GM06990 (cell line): ENCODE results near the gene NDST1.

ENCODE experiments used
- DNase-seq: peaks from one replicate; pipeline ENCODE4 v3.0.0-alpha.2; 2011; ENCODE audit not compliant: insufficient read length; ENCODE audit errors: extremely low read depth
- H3K27me3 ChIP-seq: replicated peaks from 2 replicates; pipeline ENCODE4 v1.6.0; 2011; ENCODE audit warnings: low read length; ENCODE audit not compliant: control insufficient read depth, insufficient read depth
- H3K36me3 ChIP-seq: 2 replicates; pipeline ENCODE4 v1.5.1; 2011; ENCODE audit warnings: low read length; ENCODE audit not compliant: control insufficient read depth, insufficient read depth
- H3K4me3 ChIP-seq: replicated peaks from 2 replicates; pipeline ENCODE4 v1.5.1; 2011; ENCODE audit warnings: low read depth, mild to moderate bottlenecking, control low read depth, low read length
- TF ChIP-seq, protein P1 (sequence below): IDR thresholded peaks from 2 replicates; pipeline ENCODE4 v1.5.1; 2011; ENCODE audit warnings: low read length, control low read depth, mild to moderate bottlenecking, inconsistent platforms; ENCODE audit not compliant: insufficient read depth, poor library complexity, severe bottlenecking

Gene NDST1

DNA sequence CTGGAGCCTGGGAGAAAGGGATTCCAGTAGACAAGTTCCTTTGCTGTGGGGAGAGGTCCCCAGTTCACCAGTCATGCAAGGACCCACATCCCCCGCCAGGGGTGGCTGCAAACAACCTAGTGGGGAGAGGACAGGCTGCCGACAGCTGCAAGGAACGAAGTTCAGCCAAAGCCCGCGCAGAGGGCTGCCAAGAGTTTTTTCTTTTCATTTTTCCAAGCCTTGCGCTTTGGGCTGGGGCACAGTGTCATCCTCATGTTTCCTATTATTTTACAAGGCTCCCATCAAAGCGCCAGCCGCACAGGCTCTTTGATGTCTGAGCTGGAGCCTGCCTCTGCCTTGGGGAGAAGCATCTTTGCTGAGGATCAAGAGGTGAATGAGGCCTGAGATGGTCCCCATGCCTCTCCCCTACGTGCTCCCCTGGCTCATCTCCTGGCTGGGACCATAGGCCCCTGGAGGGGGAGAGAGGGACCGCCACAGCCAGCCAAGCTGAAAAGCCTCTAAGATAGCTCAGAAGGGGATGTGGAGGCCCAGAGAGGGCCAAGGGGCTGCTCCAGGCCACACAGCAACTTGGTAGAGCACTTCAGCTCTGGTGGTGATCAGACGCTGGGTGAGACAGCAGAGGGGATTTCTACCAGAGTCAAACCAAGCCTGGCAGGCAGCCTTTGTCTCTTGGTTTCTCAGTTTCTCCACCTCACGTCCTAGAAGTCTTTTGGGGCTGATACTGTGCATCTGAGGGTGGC, 82.1 kb downstream of the NDST1 start:
- TF ChIP-seq, protein P1, sequence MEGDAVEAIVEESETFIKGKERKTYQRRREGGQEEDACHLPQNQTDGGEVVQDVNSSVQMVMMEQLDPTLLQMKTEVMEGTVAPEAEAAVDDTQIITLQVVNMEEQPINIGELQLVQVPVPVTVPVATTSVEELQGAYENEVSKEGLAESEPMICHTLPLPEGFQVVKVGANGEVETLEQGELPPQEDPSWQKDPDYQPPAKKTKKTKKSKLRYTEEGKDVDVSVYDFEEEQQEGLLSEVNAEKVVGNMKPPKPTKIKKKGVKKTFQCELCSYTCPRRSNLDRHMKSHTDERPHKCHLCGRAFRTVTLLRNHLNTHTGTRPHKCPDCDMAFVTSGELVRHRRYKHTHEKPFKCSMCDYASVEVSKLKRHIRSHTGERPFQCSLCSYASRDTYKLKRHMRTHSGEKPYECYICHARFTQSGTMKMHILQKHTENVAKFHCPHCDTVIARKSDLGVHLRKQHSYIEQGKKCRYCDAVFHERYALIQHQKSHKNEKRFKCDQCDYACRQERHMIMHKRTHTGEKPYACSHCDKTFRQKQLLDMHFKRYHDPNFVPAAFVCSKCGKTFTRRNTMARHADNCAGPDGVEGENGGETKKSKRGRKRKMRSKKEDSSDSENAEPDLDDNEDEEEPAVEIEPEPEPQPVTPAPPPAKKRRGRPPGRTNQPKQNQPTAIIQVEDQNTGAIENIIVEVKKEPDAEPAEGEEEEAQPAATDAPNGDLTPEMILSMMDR: peak; percentile 15
- Histone ChIP-seq H3K4me3 (no peak overlapping the region), H3K36me3 (no peaks in the 10 kb centered on the region), H3K27me3 (no peaks in the 10 kb centered on the region; the same call in 1 of the 2 replicates)
- no peak for DNase-seq

DNA sequence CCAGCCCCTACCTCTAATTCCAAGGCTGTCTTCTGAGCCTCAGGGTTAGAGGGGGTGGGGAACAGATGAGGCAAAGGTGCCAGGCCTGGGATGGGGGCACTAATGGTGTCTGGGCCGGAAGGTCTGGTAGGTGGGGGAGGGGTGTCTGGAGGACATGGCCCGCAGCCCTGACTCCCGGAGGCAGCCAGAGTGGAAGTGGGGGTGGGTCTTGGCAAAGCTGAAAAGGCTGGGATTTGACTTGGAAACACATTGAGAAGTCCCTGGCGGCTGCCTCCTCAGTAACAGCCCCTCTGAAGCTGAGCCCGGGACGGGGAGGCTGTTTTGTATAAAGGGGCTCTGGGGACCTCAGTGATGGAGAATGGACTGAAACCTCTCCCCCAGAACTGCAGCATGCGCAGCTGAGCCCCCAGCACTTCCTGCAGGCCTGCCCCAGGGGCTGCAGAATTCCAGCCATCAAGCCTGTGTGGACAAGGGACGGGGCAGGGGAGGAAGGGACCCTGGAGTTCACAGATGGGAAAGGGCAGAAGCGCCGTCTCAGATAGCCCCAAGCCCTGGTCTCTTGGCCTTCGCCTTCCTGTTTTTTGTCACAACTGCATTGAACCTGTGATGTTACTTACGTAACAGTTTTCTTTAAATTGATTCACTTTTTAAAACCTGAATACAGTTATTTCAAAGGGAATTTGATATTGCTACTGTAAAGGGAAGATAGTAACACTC, 83.2 kb downstream of the NDST1 start:
- H3K27me3 ChIP-seq: no peaks in the 10 kb centered on the region; the same call in 1 of the 2 replicates
- no peaks in the 10 kb centered on the region for H3K36me3 ChIP-seq
- H3K4me3 ChIP-seq: no peak overlapping the region
- no peak for DNase-seq
- TF ChIP-seq, protein P1: no peak

DNA sequence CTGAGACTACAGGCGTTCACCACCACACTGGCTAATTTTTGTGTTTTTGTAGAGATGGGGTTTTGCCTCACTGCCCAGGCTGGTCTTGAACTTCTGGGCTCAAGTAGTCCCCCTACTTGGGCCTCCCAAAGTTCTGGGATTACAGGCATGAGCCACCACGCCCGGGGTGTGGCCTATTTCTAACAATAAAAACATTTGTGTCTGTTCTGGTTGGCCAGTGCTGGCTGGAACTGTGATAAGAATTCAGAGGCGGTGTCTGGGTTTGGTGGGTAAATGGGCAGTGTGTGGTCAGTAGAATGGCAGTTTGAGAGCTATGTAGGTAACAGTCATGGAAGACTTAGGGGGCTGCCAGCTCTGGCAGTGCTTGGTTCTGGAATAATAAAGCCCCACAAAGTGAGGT, 85.7 kb downstream of the NDST1 start:
- no peak for DNase-seq
- Histone ChIP-seq H3K27me3 (no peaks in the 10 kb centered on the region; the same call in 1 of the 2 replicates), H3K36me3 (no peaks in the 10 kb centered on the region), H3K4me3 (no peak overlapping the region)
- TF ChIP-seq, protein P1: no peak

DNA sequence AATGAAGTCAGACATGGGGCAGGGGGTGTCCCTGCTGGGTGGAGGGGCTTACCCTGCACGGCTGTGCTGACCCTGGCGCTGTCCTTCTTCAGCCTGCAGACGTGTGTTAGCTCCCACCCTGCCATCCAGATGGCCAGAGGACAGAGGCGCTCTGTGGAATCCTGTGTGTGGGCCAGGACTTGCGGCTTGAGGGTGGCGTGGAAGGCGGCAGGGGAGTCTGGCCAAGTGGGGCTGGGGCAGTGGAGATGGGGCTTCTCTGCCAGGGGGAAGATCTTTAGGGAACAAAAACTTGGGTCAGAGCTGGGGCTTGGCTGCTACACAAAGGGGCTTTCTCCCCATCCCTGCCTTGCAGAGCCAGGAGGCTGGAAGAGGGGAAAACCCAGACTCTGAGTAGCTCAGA, 86.1 kb downstream of the NDST1 start:
- no peaks in the 10 kb centered on the region for H3K36me3 ChIP-seq
- DNase-seq: no peak
- H3K27me3 ChIP-seq: no peaks in the 10 kb centered on the region; the same call in 1 of the 2 replicates
- TF ChIP-seq, protein P1: no peak
- H3K4me3 ChIP-seq: no peak overlapping the region

DNA sequence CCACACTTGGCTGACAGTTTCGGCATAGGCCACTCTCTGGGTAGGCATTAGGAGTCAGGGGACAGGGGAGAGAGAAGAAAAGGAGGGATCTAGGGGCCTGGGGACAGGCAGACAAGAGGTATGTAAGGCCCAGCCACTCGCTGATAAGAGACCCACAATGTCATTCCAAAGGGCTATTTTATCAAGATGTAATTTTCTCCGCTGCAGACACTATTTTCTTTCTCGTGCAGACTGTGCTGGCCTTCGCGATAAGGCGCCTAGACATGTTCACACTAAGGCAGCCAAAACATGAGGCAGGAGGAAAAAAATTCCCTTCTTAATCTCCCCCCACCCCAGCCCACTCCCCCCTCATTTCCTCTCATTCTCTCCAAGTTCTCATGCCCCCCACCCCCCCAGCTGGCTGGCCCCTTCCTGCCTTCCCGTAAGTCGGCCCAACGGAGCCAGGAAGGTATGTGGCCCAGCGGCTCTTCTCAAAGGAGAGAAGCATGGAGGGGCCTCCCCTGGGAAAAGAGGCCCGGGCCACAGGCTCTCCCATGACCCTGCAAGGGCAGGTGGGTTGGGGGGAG, 87.6 kb downstream of the NDST1 start:
- TF ChIP-seq, protein P1: no peak
- H3K27me3 ChIP-seq: no peaks in the 10 kb centered on the region; the same call in 1 of the 2 replicates
- H3K4me3 ChIP-seq: no peak overlapping the region
- DNase-seq: no peak
- H3K36me3 ChIP-seq: no peaks in the 10 kb centered on the region
